PC-9 (cell line): Measurements from ENCODE around the gene SHISA9. TPM values are rescaled to one million over a fixed set of nuclear protein-coding genes. Genes with fewer than 3 reads are reported as not detected.

Source experiments
- BruUV-seq: library from RNA; stranded (reverse); fragments of 400-500 nt; replicated peaks from 2 replicates; lab custom pipeline; 2021; lab: Mats Ljungman, UMichigan
- CTCF ChIA-PET: fragments of 300-600 bp; sonication (Branson Sonifier 250); formaldehyde crosslinking; loops from one replicate; lab custom pipeline; 2022; ENCODE audit warnings: antibody characterized with exemption; lab: Charles Lee
- POLR2A ChIA-PET: fragments of 300-600 bp; sonication (Branson Sonifier 250); formaldehyde crosslinking; loops from one replicate; lab custom pipeline; 2022; ENCODE audit warnings: antibody characterized with exemption; ENCODE audit not compliant: unreplicated experiment; lab: Charles Lee
- DNase-seq, 2 experiments: peaks; one replicate each; pipeline versions ENCODE4 v3.0.0 to v3.0.0-alpha.2; 2015 to 2022; ENCODE audit warnings: mixed read lengths in 1 of 2
- H2AFZ ChIP-seq: fragments of 200-600 bp; sonication (generic); 2 replicates; pipeline ENCODE4 v1.8.1; 2017; ENCODE audit warnings: antibody characterized with exemption
- H3F3A ChIP-seq: fragments of 200-600 bp; sonication (generic); 2 replicates; pipeline ENCODE4 v1.8.1; 2017; ENCODE audit warnings: antibody characterized with exemption, mild to moderate bottlenecking, low read depth; ENCODE audit not compliant: insufficient read depth
- H3K27ac ChIP-seq: fragments of 200-600 bp; sonication (generic); 2 replicates; pipeline ENCODE4 v1.6.1; 2016; ENCODE audit warnings: mixed run types
- H3K27me3 ChIP-seq: fragments of 200-600 bp; sonication (generic); 2 replicates; pipeline ENCODE4 v1.6.1; 2016; ENCODE audit warnings: low read depth, mixed run types; ENCODE audit not compliant: insufficient read depth
- H3K36me3 ChIP-seq: fragments of 200-600 bp; sonication (generic); 2 replicates; pipeline ENCODE4 v1.6.1; 2016; ENCODE audit warnings: low read depth, mixed run types
- H3K4me1 ChIP-seq: fragments of 200-600 bp; sonication (generic); replicated peaks from 2 replicates; pipeline ENCODE4 v1.6.1; 2016; ENCODE audit warnings: mixed run types; ENCODE audit not compliant: insufficient read depth
- H3K4me2 ChIP-seq: fragments of 200-600 bp; sonication (generic); 2 replicates; pipeline ENCODE4 v1.6.1; 2017; ENCODE audit warnings: mixed run types
- H3K4me3 ChIP-seq: fragments of 200-600 bp; sonication (generic); 2 replicates; pipeline ENCODE4 v1.6.1; 2016; ENCODE audit warnings: mixed run types
- H3K79me2 ChIP-seq: fragments of 200-600 bp; sonication (generic); 2 replicates; pipeline ENCODE4 v1.6.1; 2017; ENCODE audit warnings: low read depth, mixed run types
- H3K9me2 ChIP-seq: fragments of 200-600 bp; sonication (generic); 2 replicates; pipeline ENCODE4 v1.8.1; 2017; ENCODE audit warnings: mild to moderate bottlenecking; ENCODE audit not compliant: insufficient read depth
- H3K9me3 ChIP-seq: fragments of 200-600 bp; sonication (generic); 2 replicates; pipeline ENCODE4 v1.8.1; 2016; ENCODE audit warnings: low read depth; ENCODE audit not compliant: insufficient read depth
- H4K20me1 ChIP-seq: fragments of 200-600 bp; sonication (generic); 2 replicates; pipeline ENCODE4 v1.8.1; 2017; ENCODE audit not compliant: insufficient read depth
- CTCF ChIP-seq: fragments of 200-600 bp; sonication (generic); conservative IDR thresholded peaks from 2 replicates; pipeline ENCODE4 v1.6.1; 2017; ENCODE audit warnings: mixed run types, antibody characterized with exemption, mild to moderate bottlenecking, moderate library complexity
- EZH2 ChIP-seq: fragments of 200-600 bp; sonication (generic); IDR thresholded peaks from 2 replicates; pipeline ENCODE4 v1.8.0; 2017; ENCODE audit warnings: antibody characterized with exemption, low read depth
- intact Hi-C: fragments of 100-400 bp; cut with micrococcal nuclease; formaldehyde crosslinking; loops from one replicate; pipeline ENCODE4 v1.10.0; 2022; ENCODE audit not compliant: unreplicated experiment
- total RNA-seq: library from RNA; stranded (reverse); gene quantifications from 2 replicates; pipeline ENCODE4 v1.2.3, GENCODE V29; 2021

Gene SHISA9
- total RNA-seq, 1 experiment from 2014 or later = 80.5 TPM

DNA sequence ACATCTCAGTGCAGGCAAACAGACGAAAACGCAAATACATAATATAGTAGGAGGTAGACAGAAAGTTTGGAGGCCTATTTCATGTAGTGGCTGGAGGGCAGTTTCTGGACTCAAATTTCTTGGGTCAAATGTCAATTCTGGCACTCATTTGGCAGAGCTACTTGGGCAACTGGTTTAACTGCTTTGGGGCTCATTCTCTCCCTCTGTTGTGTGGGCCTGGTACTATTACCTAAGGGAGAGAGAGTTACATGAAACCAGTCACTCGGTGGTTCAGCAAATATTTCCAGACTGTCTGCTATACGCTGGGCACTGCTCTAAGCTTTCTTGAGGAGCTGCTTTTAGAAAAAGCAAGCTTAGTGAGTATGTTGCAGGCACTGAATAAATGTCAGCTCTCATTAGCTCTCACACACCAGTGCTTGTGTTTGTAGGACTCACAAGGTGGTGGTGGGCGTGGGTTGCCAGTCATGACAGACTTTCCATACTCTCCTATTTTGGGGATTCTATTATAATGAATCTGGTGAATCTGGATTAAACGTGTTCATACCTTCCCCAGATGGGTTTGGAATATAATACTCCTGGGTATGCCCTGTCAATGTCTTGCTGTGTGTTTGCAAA, 1.8 kb upstream of the SHISA9 start:
- no peak; the same call in 1 of the 2 replicates for TF ChIP-seq CTCF
- TF ChIP-seq EZH2 = no peak
- Histone ChIP-seq H3K4me3 (peak overlapping the region; percentile 75), H3K9me3 (no peaks in the 10 kb centered on the region), H3F3A (peaks cover 29% of the 10 kb centered on the region), H3K9me2 (no peaks in the 10 kb centered on the region), H3K4me1 (peaks cover 40% of the 10 kb centered on the region), H3K27ac (peak overlapping the region; percentile 99), H3K79me2 (peaks cover 56% of the 10 kb centered on the region), H3K4me2 (peak overlapping the region; percentile 83), H2AFZ (no peak overlapping the region), H4K20me1 (peaks cover 16% of the 10 kb centered on the region), H3K36me3 (no peaks in the 10 kb centered on the region), H3K27me3 (no peaks in the 10 kb centered on the region)
- BruUV-seq = no TSS peak
- ChIA-PET CTCF (interaction anchor here (0.6 kb wide), 1 partner anchor 1063 kb away, joined by 3 read pairs; no protein-coding TSS in a partner anchor), POLR2A (interaction anchor here (0.5 to 1.3 kb wide), 13 partner anchors 15 to 1087 kb away, joined by 3 to 8 read pairs (median 5); no protein-coding TSS in a partner anchor)
- DNase-seq = peak; percentile 86 to 96
- intact Hi-C loops = loop anchor here (1.0 to 10.0 kb wide), 13 partner anchors 65 to 868 kb away; partner anchors contain the start of gene CPPED1

DNA sequence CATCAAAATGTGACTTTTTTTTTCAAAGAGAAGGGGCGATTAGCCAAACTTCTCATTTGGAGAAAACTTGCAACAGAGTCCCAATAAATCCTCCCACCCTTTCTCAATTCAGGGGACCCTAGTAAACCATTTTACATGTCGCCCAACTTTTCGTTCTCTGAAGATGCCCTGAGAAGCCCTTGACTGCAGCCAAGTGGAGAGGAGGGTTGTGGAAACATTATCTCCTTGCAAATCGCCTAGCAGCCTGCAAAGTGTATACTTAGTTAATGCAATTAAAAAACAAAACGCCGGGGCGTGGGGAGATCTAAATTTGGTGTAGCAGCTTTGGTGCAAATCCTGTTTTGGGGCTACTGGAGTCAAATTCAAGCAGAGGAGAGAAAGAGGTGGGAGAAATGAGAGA, 1.2 kb upstream of the SHISA9 start:
- no peak for DNase-seq
- Histone ChIP-seq H2AFZ (0 out of 2 replicates have a peak overlapping the region, but pooled peaks have one; percentile 51), H3K27me3 (no peaks in the 10 kb centered on the region), H3K4me1 (peaks cover 45% of the 10 kb centered on the region), H3K9me2 (no peaks in the 10 kb centered on the region), H4K20me1 (peaks cover 21% of the 10 kb centered on the region), H3K36me3 (peaks cover 4% of the 10 kb centered on the region), H3K4me3 (peak overlapping the region; percentile 75), H3K79me2 (peaks cover 62% of the 10 kb centered on the region), H3F3A (peaks cover 29% of the 10 kb centered on the region), H3K9me3 (no peaks in the 10 kb centered on the region), H3K27ac (peak overlapping the region; percentile 99), H3K4me2 (peak overlapping the region; percentile 83)
- no TSS peak for BruUV-seq
- POLR2A ChIA-PET = interaction anchor here (0.5 to 1.3 kb wide), 10 partner anchors 15 to 1088 kb away, joined by 3 to 8 read pairs (median 6); no protein-coding TSS in a partner anchor
- intact Hi-C loops = loop anchor here (5.0 to 10.0 kb wide), 3 partner anchors 77 to 805 kb away; no protein-coding TSS in a partner anchor
- TF ChIP-seq EZH2 (no peak), CTCF (no peak)
- CTCF ChIA-PET = interaction anchor here (0.6 kb wide), 1 partner anchor 1064 kb away, joined by 3 read pairs; no protein-coding TSS in a partner anchor

DNA sequence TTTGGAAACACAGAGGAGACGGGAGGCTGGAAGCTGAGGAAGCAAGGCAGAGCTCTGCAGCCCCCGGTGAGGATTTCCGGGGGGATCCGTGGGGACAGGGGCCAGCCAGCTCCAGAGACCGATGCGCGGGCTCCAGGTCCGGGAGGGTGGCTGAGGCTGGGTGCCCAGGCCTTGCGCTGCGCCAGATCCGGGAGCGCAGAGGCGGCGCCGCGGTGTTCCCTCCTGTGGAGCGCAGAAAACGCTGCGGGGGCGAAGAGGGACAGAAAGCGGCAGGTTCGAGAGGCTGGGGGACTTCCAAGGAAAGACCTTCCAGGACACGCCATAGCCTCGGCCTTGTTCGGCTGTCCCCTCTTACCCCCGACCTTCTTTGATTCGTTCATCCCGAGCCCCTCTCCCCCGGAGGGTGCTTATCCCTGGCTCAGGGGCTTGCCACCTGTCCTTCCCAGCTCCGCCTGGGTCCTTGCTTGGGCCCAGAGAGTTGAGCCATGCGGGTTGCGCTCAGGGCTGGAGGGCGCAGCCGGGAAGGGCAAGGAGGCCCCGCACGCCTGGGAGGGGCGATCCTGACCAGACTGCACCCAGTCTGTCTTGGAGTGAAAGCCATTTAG, 697 bp upstream of the SHISA9 start:
- intact Hi-C loops = loop anchor here (5.0 to 10.0 kb wide), 3 partner anchors 77 to 806 kb away; no protein-coding TSS in a partner anchor
- peak overlapping the region; percentile 83 for H3K4me2 ChIP-seq

More for the DNA sequence above, 697 bp upstream of the SHISA9 start:
- H3K27me3 ChIP-seq = no peaks in the 10 kb centered on the region
- H2AFZ ChIP-seq = peak overlapping the region; percentile 51; the same call in 1 of the 2 replicates
- TSS peak; percentile 71 for BruUV-seq
- H3K4me3 ChIP-seq = peak overlapping the region; percentile 75
- H3K9me2 ChIP-seq = no peaks in the 10 kb centered on the region
- peaks cover 67% of the 10 kb centered on the region for H3K79me2 ChIP-seq
- ChIA-PET POLR2A (interaction anchor here (0.5 to 1.3 kb wide), 12 partner anchors 67 to 1019 kb away, joined by 3 to 27 read pairs (median 4); partner anchors contain the start of genes CPPED1 and ERCC4), CTCF (interaction anchor here (0.7 kb wide), 1 partner anchor 45 kb away, joined by 4 read pairs; no protein-coding TSS in a partner anchor)
- H3K36me3 ChIP-seq = peaks cover 5% of the 10 kb centered on the region
- peaks cover 29% of the 10 kb centered on the region for H3F3A ChIP-seq
- DNase-seq = peak in 1 of 2 experiments; percentile 37
- H3K4me1 ChIP-seq = peaks cover 47% of the 10 kb centered on the region
- peak overlapping the region; percentile 99 for H3K27ac ChIP-seq
- TF ChIP-seq CTCF (no peak), EZH2 (no peak)
- peaks cover 26% of the 10 kb centered on the region for H4K20me1 ChIP-seq
- H3K9me3 ChIP-seq = no peaks in the 10 kb centered on the region
